SW 1271 (cell line): Measurements from ENCODE around the gene BMPR1B.

ENCODE experiments used
- DNase-seq, 2 experiments: peaks; one replicate each; lab custom pipeline; 2025; lab: John Stamatoyannopoulos, UW

Gene BMPR1B

DNA sequence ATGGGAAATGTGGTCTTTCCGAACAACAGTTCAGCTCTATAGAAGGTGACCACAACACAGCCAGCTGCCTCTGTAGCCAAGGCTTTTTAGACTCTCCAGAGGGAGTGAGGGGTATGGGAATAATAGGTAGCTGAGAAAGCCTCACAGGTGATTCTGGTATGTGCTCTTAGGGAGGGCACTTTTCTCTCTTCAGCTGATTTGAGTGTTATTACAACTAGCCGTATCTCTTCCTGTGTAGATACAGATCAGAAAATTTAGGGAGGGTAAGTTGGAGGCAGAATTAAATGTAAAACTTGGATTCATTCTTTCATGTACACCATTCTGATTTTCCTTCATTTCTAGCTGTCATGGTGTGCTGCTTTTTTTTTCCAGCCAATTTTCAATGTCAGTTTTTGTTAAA is 154.9 kb downstream of the BMPR1B start:
- no peak for DNase-seq

DNA sequence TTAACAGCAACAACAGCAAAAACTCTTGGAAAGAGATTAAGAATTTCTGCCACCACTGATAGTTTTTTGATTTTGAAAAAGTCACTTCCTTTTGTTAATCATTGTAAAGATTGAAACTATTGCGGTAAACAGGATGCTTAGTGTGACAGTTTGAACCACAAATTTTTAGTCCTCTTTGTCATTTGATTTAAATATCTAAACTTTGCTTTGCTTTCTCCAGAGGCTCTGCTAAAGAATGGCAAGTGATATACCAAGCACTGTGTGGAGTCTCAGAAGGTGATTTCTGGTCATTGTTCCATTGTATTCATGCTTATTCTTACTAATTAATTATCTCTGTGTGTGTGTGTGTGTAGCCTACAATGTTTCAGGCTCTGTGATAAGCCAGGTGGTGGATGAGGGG is 155.6 kb downstream of the BMPR1B start:
- DNase-seq = no peak

DNA sequence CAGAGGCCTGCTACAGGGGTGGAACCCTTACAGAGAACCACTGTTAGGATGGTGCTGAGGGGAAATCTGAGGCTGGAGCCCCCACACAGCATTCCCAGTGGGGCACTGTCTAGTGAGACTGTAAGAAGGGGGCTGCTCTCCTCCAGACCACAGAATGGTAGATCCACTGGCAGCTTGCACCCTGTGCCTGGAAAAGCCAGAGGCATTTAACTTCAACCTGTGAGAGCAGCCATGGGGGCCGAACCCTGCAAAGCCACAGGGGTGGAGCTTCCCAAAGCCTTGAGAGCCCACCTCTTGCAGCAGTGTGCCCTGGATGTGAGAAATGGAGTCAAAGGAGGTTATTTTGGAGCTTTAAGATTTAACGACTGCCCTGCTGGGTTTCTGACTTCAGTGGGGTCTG is 159.4 kb downstream of the BMPR1B start:
- DNase-seq = no peak

DNA sequence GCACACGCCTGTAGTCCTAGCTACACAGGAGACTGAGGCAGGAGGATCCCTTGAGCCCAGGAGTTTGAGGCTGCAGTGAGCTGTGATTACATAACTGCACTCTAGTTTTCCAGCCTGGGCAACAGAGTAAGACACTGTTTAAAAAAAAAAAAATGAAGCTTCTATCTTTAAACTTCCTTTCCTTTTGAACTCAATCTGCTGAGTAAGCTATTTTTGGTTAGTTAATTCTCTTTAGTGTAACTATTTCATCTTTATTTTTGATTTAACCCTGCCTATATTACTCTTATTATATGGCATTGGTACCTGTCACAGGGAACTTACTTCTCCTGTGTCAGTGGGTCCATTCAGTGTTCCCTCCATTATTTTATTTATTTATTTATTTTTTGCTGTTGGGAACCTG is 160.8 kb downstream of the BMPR1B start:
- DNase-seq = no peak

DNA sequence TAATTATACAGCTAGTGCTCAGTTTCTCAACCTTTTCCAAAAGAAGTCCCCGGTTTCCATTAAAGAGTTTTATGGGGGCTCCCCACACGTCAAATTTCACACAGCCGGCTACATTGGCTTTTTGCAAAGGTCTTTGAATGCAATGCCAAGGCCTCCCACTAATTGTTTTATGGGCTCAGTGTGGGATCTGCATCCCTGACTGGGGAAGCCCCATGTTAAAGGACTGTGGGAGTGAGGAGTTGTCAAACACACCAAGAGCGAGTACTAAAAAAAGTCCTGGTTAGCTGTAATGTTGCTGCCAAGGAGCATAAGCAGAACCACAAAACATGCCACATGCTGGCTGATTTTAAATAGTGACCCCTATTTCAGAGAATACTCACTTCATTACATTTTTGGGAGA is 162.6 kb downstream of the BMPR1B start:
- no peak for DNase-seq

- DNase-seq = no peak
These were observed 166.8 kb downstream of the BMPR1B start for GRCh38 chr4:94924566-94924965.

GRCh38 chr4:94925764-94926347 is 168.1 kb downstream of the BMPR1B start:
- DNase-seq = no peak

DNA sequence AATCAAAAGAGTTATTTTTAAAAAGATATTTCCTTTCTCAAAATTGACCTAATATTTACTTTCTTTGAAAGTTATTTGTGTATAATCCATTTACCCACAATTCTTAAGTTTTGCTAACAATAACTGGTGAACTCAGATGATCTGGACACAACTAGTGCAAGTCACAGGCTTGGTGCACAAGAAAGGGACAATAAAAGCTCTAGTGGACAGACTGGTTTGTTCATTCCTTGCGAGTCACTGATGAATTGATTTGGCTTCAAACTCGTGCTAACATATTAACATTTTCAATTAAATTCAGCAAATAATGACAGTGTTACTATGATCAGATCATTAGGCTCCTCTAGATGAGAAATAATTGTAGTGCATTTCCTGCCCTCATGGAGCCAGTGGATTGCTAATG is 169.2 kb downstream of the BMPR1B start:
- DNase-seq = no peak

DNA sequence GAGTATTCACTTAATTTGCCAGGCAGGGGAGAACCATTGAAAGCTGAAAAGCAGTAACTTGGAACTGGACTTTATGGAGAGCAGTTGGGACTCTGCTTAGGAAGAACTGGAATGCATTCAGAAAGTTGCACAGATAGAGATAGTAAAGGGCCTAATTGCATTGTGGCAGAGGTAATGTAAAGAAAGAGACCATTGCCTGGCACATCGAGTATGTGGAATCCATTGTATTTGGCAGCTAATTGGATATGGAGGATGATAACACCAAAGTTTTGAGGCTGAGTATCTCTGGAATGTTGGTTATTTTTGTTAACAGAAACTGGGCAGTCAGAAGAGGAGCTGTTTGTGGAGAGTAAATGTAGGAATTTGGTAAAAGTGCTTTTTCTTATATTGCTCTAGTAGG is 169.9 kb downstream of the BMPR1B start:
- no peak for DNase-seq

GRCh38 chr4:94929696-94930095 is 171.9 kb downstream of the BMPR1B start:
- no peak for DNase-seq

- DNase-seq = no peak
These were observed 173.9 kb downstream of the BMPR1B start for GRCh38 chr4:94931626-94932025.

GRCh38 chr4:94932366-94932765 is 174.6 kb downstream of the BMPR1B start:
- no peak for DNase-seq

GRCh38 chr4:94933799-94934198 is 176.0 kb downstream of the BMPR1B start:
- DNase-seq = no peak

GRCh38 chr4:94934201-94934600 is 176.4 kb downstream of the BMPR1B start:
- DNase-seq = no peak

DNA sequence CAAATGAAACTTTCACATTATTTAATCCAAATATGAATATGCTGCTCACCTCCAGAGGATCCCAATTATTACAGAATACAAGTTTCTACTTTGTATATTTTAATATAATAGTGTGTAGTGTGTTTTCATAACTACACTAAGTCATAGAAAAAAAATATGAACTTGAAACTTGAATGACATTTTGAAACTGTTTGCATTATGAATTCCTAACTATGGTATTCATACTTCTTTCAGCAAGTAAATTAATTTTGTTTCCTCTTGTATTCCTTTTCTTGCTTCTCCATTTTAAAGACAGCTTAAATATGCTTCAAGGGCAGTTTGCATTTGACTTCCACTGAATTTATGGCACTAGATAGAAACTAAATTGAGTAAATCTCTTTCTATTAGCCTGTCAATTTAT is 177.1 kb downstream of the BMPR1B start:
- no peak for DNase-seq

- no peak for DNase-seq
These were observed 179.1 kb downstream of the BMPR1B start for GRCh38 chr4:94936854-94937253.

GRCh38 chr4:94939791-94940519 is 182.2 kb downstream of the BMPR1B start:
- no peak for DNase-seq

DNA sequence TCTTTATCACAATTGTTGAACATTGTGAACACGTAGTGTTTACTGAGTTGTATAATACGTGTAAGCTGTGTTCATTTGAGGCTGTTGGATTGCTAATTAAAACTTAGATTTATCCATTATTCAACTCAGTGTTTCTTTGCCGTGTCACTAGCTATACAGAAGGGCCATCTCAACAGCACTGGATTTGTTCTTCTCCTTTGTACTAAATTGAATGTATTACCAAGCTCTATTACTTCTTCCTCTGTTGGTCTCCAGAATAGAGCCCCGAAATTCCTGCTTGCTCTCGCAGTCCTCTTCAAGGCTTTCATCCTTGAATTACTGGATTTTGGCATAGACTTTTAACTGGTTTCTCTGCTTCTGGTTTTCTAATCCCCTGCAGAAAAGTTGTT is 182.8 kb downstream of the BMPR1B start:
- DNase-seq = no peak

DNA sequence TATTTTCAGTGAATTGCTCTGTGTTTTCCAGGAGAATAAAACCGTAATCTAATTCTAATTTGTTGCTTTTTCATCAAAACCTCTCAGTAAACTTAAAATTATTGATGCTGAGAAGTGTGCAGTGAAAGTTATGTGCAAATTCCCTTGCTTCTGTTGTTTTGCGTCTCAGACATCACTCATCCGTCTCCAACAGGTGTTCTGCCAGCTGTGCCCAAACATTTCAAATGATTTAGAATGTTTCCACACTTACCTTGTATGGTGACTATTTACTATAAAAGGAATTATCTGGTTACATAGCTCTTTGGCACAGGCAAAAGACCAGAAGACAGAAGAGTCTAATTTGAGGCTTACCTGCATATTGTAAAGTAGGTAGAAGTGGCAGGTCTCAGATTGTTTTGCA is 184.0 kb downstream of the BMPR1B start:
- DNase-seq = no peak

GRCh38 chr4:94944726-94945125 is 187.0 kb downstream of the BMPR1B start:
- no peak for DNase-seq

DNA sequence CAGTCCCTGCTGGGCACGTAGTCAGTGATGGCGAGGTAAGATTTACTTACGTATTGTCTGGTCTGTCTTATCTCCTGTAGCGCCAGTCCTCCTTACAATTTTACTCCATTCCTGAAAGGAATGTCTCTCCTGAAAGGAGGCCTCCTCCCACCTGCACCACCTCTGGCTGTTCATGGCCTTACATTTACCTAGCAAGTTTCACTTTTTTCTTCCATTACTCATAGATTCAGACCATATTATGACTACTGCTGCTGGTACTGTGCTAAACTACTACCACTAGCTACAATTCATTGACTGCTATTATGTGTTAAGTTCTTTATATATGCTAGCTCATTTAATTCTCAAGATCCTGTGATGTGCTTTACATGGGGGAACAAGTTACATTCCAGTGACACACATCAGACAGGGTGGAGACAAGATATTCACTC is 189.9 kb downstream of the BMPR1B start:
- DNase-seq = no peak

DNA sequence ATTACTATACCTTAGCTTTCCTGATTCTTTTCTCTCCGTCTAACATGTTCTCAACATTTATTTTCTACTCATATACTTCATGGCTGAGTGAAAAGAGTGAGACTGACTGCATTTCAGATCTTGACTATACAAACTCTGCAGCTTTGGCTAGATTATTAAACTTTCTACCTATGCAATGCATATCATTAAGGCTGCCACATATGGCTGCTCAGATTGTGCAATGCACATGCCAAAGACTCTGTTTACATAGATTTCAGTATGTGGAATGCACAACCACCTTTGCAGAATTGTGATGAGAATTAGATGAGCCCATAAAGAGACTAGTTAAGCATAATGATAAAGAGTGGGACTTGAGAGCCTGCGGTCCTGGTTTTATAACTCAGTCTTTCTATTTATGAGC is 196.5 kb downstream of the BMPR1B start:
- DNase-seq = no peak

DNA sequence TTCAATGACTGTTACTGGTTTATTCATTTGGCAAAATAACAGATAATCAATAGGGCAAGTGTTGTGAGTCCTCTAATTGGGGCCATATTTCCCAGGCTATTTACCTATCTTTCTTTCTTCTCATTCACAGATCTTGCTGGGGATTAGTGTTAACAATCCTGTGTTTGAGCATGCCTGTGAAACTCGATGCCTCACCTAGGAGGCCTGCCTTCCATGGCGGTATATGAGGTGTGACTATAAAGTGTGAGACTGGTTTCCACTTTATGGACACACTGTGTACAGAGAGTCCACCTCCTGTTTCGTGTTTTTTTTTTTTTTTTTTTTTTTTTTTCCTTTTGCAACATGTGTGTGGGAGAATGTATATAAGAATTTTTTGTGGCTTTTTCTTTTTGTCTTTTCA is 199.3 kb downstream of the BMPR1B start:
- DNase-seq = no peak

DNA sequence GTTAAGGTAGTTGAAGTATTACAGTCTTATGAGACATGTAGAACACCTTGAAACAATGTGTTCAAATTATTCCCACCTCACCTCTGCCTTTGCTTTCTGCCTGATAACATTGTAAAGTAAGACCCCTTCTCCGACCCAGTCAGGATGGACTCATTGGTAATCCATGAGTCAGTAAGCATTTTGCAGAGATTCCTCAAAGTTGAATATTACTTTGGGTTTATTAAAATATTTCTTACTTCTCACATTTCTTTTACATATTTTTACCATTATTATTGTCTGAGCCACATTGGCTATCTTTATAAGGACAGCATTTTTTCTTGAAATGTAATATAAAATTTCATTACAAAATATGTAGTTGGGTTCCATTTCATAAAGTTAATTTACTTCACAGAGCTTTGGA is 201.6 kb downstream of the BMPR1B start:
- DNase-seq = no peak
